ENCODE results near the gene RPL6. TPM values are rescaled to one million over a fixed set of nuclear protein-coding genes. Genes with fewer than 3 reads are reported as not detected.
"Not testable (repeated sequence)": the region's sequence is repeated elsewhere in the genome, so short reads cannot be mapped to it uniquely, and the experiment has no call there.

The RPL6 gene
- total RNA-seq, 2 experiments from 2014 or later, result 1,069 to 1,087 TPM

DNA sequence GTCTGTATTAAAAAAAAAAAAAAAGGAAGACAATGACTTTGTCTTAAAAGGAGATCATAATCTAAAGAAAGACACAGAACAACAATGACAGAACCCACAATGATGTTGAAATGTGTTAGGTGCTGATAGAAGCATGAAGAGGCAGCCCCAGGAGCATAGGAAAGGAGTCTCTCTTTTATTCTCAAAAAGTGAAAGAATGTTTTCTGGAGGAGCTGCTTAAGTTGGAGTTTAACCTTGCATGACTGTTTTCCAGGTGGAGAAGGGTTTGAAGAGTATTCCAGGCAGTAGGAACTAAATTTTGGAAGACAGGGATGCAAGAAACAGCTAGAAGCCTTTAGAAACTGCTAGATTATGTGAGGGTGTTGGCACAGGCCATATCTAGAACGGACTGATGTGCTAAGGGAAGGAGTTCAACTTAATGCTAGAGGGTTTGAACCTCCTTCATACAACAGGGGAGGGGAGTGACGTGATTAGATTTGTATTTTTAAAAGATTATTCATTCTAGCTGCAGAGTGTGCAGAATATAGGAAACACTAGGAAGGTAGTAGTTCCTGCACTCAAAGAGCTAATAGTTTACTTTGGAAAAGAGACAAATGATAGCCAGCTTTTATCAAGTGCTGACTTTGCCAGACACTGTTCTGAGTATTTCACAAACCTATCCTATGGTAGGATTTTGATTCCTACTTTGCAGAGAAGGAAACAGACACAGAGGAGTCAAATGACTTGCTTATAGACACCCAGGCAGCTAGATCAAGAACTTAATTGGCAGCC, 4.6 kb upstream of the RPL6 start:
- Mint-ChIP-seq H3K4me3 (no peak overlapping the region), H3K9me3 (no peaks in the 10 kb centered on the region), H3K27me3 (peaks cover 3% of the 10 kb centered on the region), H3K27ac (no peak overlapping the region), H3K36me3 (peaks cover 2% of the 10 kb centered on the region), H3K4me1 (peaks cover 18% of the 10 kb centered on the region)
- ATAC-seq (ENCODE audit: low read depth) (no peak), DNase-seq (no peak)
- POLR2A ChIA-PET, result no interaction called here

DNA sequence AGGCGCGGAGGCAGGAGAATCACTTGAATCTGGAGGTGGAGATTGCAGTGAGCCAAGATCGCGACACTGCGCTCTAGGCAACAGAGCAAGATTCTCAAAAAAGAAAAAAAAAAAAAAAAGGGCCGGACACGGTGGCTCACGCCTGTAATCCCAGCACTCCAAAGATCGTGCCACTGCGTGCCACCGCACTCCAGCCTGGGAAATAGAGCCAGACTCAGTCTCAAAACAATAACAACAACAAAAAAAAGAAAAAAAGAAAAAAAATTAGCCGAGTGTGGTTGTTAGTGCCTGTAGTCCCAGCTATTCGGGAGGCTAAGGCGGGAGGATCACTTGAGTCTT, 470 bp upstream of the RPL6 start:
- Mint-ChIP-seq H3K9me3 (no peaks in the 10 kb centered on the region), H3K27ac (no peak overlapping the region), H3K36me3 (peaks cover 30% of the 10 kb centered on the region), H3K27me3 (peaks cover under 1% of the 10 kb centered on the region), H3K4me1 (peaks cover 36% of the 10 kb centered on the region), H3K4me3 (peak overlapping the region; percentile 100)
- ATAC-seq (ENCODE audit: low read depth), result no peak
- no peak for DNase-seq
- POLR2A ChIA-PET, result interaction anchor here (1.7 kb wide), 1 partner anchor 9 kb away, joined by 9 read pairs; the partner anchor contains the start of gene PTPN11

GRCh38 chr12:112408621-112409020, 784 bp downstream of the RPL6 start:
- H3K36me3 Mint-ChIP-seq, result peaks cover 35% of the 10 kb centered on the region
- peak; percentile 48 for ATAC-seq (ENCODE audit: low read depth)
- POLR2A ChIA-PET, result no interaction called here
- H3K4me1 Mint-ChIP-seq, result peaks cover 36% of the 10 kb centered on the region
- DNase-seq, result no peak
- peak overlapping the region; percentile 99 for H3K27ac Mint-ChIP-seq
- no peaks in the 10 kb centered on the region for H3K27me3 Mint-ChIP-seq
- peak overlapping the region; percentile 100 for H3K4me3 Mint-ChIP-seq
- no peaks in the 10 kb centered on the region for H3K9me3 Mint-ChIP-seq

GRCh38 chr12:112407683-112408082, 1.7 kb downstream of the RPL6 start:
- Mint-ChIP-seq H3K4me3 (peak overlapping the region; percentile 100), H3K4me1 (peaks cover 36% of the 10 kb centered on the region), H3K27ac (peak overlapping the region; percentile 70), H3K36me3 (peaks cover 35% of the 10 kb centered on the region)
- H3K27me3 Mint-ChIP-seq; ATAC-seq (ENCODE audit: low read depth); H3K9me3 Mint-ChIP-seq; POLR2A ChIA-PET; DNase-seq: not testable (repeated sequence)

GRCh38 chr12:112406519-112407488, 2.6 kb downstream of the RPL6 start:
- POLR2A ChIA-PET, result no interaction called here
- DNase-seq, result no peak

GRCh38 chr12:112401903-112402498, 7.4 kb downstream of the RPL6 start:
- peaks cover 9% of the 10 kb centered on the region for H3K4me1 Mint-ChIP-seq
- POLR2A ChIA-PET, result interaction anchor here (1.1 kb wide), 1 partner anchor 17 kb away, joined by 3 read pairs; the partner anchor contains the start of gene PTPN11
- DNase-seq (no peak), ATAC-seq (ENCODE audit: low read depth) (no peak)
- no peaks in the 10 kb centered on the region for H3K27me3 Mint-ChIP-seq
- H3K36me3 Mint-ChIP-seq, result peaks cover 15% of the 10 kb centered on the region
- H3K9me3 Mint-ChIP-seq, result no peaks in the 10 kb centered on the region
- no peak overlapping the region for H3K4me3 Mint-ChIP-seq
- no peak overlapping the region for H3K27ac Mint-ChIP-seq

More at GRCh38 chr12:112406519-112407488, 2.6 kb downstream of the RPL6 start:
- ATAC-seq (ENCODE audit: low read depth), result no peak
- peak overlapping the region; percentile 100 for H3K4me3 Mint-ChIP-seq
- peaks cover 35% of the 10 kb centered on the region for H3K36me3 Mint-ChIP-seq
- H3K27me3 Mint-ChIP-seq, result no peaks in the 10 kb centered on the region
- peaks cover 36% of the 10 kb centered on the region for H3K4me1 Mint-ChIP-seq
- no peak overlapping the region for H3K27ac Mint-ChIP-seq
- no peaks in the 10 kb centered on the region for H3K9me3 Mint-ChIP-seq

GRCh38 chr12:112401054-112401453, 8.4 kb downstream of the RPL6 start:
- POLR2A ChIA-PET, result interaction anchor here (0.6 to 1.1 kb wide), 3 partner anchors 18 to 168 kb away, joined by 3 to 5 read pairs (median 4); partner anchors contain the start of gene PTPN11
- Mint-ChIP-seq H3K4me1 (peaks cover 4% of the 10 kb centered on the region), H3K9me3 (no peaks in the 10 kb centered on the region), H3K27me3 (no peaks in the 10 kb centered on the region), H3K27ac (no peak overlapping the region), H3K36me3 (peaks cover 11% of the 10 kb centered on the region), H3K4me3 (no peak overlapping the region)
- no peak for ATAC-seq (ENCODE audit: low read depth)
- no peak for DNase-seq

GRCh38 chr12:112393328-112393727, 16.1 kb downstream of the RPL6 start:
- Mint-ChIP-seq H3K36me3 (no peaks in the 10 kb centered on the region), H3K27me3 (peaks cover 17% of the 10 kb centered on the region), H3K4me3 (no peak overlapping the region), H3K27ac (no peak overlapping the region), H3K9me3 (peaks cover 2% of the 10 kb centered on the region), H3K4me1 (no peaks in the 10 kb centered on the region)
- ATAC-seq (ENCODE audit: low read depth), result no peak
- POLR2A ChIA-PET, result no interaction called here
- no peak for DNase-seq

GRCh38 chr12:112389922-112390654, 19.3 kb downstream of the RPL6 start:
- H3K36me3 Mint-ChIP-seq; H3K27ac Mint-ChIP-seq; DNase-seq; POLR2A ChIA-PET; H3K9me3 Mint-ChIP-seq; ATAC-seq (ENCODE audit: low read depth); H3K4me3 Mint-ChIP-seq: not testable (repeated sequence)
- Mint-ChIP-seq H3K4me1 (peaks cover 10% of the 10 kb centered on the region), H3K27me3 (peaks cover 13% of the 10 kb centered on the region)

- no peak overlapping the region for H3K4me3 Mint-ChIP-seq
- POLR2A ChIA-PET, result no interaction called here
- peaks cover 13% of the 10 kb centered on the region for H3K27me3 Mint-ChIP-seq
- no peaks in the 10 kb centered on the region for H3K9me3 Mint-ChIP-seq
- H3K4me1 Mint-ChIP-seq, result peaks cover 10% of the 10 kb centered on the region
- ATAC-seq (ENCODE audit: low read depth) (no peak), DNase-seq (no peak)
- no peaks in the 10 kb centered on the region for H3K36me3 Mint-ChIP-seq
- no peak overlapping the region for H3K27ac Mint-ChIP-seq
Measured at GRCh38 chr12:112389228-112389627, 20.2 kb downstream of the RPL6 start.

- H3K9me3 Mint-ChIP-seq, result no peaks in the 10 kb centered on the region
- H3K27me3 Mint-ChIP-seq, result peaks cover 13% of the 10 kb centered on the region
- no peak for ATAC-seq (ENCODE audit: low read depth)
- no peak overlapping the region for H3K27ac Mint-ChIP-seq
- POLR2A ChIA-PET, result interaction anchor here (1.1 kb wide), 1 partner anchor 189 kb away, joined by 3 read pairs; no protein-coding TSS in a partner anchor
- no peaks in the 10 kb centered on the region for H3K36me3 Mint-ChIP-seq
- H3K4me3 Mint-ChIP-seq, result no peak overlapping the region
- H3K4me1 Mint-ChIP-seq, result peaks cover 14% of the 10 kb centered on the region
- DNase-seq, result no peak
Measured at GRCh38 chr12:112386726-112387125, 22.7 kb downstream of the RPL6 start.

- no peaks in the 10 kb centered on the region for H3K36me3 Mint-ChIP-seq
- no peak for DNase-seq
- H3K4me1 Mint-ChIP-seq, result peaks cover 29% of the 10 kb centered on the region
Measured at GRCh38 chr12:112382866-112383265, 26.5 kb downstream of the RPL6 start.

More at GRCh38 chr12:112382866-112383265, 26.5 kb downstream of the RPL6 start:
- POLR2A ChIA-PET, result no interaction called here
- H3K4me3 Mint-ChIP-seq, result peak overlapping the region; percentile 98
- H3K9me3 Mint-ChIP-seq, result no peaks in the 10 kb centered on the region
- H3K27me3 Mint-ChIP-seq, result no peaks in the 10 kb centered on the region
- peak overlapping the region; percentile 93 for H3K27ac Mint-ChIP-seq
- no peak for ATAC-seq (ENCODE audit: low read depth)
